Coronary artery (tissue), 2 donors: ENCODE data around the gene ANKRD62.

Source experiments
- DNase-seq: peaks from one replicate; pipeline ENCODE4 v3.0.0-alpha.2; 2017; ENCODE audit warnings: low spot score
- H3K27ac ChIP-seq, 2 donors: fragments of 200-600 bp; sonication (generic); one replicate each; pipeline ENCODE4 v1.5.1; 2016 to 2019
- H3K4me3 ChIP-seq: fragments of 200-600 bp; sonication (generic); 2 replicates; pipeline ENCODE4 v1.5.1; 2016; ENCODE audit warnings: mild to moderate bottlenecking, moderate library complexity
- TF ChIP-seq, protein P1 (sequence below): fragments of 200-600 bp; sonication (generic); IDR thresholded peaks from one replicate; pipeline ENCODE4 v1.5.1; 2019; ENCODE audit warnings: antibody characterized with exemption

Gene ANKRD62

DNA sequence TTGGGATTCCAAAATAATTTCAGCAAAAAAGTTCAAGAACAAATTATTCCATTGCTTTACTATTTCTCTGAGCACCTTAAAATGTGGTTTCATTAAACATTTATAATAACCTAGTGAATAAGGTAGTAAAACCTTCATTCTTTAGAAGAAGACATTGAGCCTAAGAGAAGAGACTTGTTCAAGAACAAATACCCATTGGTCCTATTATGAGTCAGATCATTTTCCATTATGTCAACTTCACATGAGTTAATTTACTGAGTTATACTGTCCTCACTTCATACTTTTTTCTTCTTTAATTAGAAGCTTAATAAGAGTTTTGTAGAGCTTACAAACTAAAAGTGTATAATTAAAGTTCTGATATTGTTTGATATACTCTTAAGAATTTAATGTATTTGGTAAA, 5.5 kb downstream of the ANKRD62 start:
- TF ChIP-seq, protein P1, sequence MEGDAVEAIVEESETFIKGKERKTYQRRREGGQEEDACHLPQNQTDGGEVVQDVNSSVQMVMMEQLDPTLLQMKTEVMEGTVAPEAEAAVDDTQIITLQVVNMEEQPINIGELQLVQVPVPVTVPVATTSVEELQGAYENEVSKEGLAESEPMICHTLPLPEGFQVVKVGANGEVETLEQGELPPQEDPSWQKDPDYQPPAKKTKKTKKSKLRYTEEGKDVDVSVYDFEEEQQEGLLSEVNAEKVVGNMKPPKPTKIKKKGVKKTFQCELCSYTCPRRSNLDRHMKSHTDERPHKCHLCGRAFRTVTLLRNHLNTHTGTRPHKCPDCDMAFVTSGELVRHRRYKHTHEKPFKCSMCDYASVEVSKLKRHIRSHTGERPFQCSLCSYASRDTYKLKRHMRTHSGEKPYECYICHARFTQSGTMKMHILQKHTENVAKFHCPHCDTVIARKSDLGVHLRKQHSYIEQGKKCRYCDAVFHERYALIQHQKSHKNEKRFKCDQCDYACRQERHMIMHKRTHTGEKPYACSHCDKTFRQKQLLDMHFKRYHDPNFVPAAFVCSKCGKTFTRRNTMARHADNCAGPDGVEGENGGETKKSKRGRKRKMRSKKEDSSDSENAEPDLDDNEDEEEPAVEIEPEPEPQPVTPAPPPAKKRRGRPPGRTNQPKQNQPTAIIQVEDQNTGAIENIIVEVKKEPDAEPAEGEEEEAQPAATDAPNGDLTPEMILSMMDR, result no peak
- Histone ChIP-seq H3K4me3 (no peak overlapping the region), H3K27ac (no peak overlapping the region)
- no peak for DNase-seq

DNA sequence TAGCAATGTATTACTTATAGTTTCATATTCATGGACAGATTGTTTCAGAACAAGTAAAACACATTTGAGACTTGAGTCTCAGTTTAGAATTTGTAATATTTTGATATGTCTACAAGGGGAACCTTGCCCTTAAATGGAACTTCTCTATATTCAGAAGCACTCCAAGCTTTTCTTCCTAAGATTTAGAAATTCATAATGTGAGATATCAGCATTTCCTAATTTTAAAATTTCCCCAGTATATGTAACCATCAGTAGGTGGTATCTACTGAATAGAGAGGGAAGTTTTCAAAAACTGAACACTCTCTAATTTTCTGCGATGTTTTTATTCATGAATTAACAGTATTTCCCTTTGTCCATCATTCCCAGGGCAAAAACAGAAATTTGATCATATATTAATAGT, 7.6 kb downstream of the ANKRD62 start:
- H3K27ac ChIP-seq, result no peak overlapping the region
- no peak for DNase-seq
- H3K4me3 ChIP-seq, result no peak overlapping the region
- TF ChIP-seq, protein P1, result no peak

DNA sequence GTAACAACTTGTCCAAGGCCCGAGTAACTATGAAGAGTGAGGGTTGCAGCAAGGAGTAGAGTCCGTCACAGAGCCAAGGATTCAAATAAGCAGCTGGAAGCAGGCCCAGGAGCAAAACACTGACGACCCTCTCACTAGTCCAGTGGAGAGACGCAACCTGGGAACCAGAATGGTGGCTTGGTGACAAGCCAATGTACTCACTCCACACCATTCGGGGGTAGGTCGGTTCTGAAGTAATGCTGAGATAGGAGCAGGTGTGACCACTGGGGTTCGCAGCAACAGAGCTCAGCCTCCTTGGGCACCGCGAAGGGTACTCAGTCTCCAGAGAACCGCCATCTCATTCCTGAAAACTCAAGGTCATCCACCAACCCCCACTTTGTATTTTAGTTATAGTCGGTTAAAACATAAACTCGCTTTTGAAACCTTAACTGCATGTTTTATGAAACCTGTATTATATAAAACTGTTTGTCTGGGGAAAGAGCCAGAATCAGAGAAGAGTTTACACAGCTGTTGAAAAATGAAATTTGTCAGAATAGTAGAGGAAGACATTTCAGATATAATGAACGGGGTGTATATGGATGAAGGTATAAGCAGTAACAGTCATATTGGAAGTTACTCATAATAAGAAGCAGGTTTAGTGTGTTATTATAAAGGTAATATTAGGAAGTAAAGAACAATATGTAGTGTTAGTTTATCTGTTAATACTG, 8.6 kb downstream of the ANKRD62 start:
- TF ChIP-seq, protein P1, result no peak
- no peak for DNase-seq
- Histone ChIP-seq H3K4me3 (no peak overlapping the region), H3K27ac (no peak overlapping the region)

DNA sequence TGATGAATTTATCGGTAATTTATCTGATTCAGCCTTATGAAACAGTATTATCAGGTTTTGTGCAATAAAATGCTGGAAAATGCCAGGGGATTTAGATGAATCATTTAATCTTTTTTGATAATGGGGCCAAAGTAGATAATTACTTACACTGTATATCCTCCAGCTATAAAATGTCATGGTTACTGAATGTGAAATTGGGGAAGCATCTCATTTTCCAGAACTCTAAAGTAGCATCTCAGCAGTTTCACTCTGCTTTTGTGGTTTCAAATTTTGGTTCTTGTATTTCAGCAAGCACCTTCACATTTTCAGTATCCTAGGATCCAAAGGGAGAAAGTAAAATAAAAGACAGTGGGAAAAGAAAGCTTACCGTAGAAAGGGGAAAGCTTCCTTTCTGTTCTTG, 12.8 kb downstream of the ANKRD62 start:
- TF ChIP-seq, protein P1, result no peak
- no peak overlapping the region for H3K27ac ChIP-seq
- DNase-seq, result no peak
- H3K4me3 ChIP-seq, result no peak overlapping the region

DNA sequence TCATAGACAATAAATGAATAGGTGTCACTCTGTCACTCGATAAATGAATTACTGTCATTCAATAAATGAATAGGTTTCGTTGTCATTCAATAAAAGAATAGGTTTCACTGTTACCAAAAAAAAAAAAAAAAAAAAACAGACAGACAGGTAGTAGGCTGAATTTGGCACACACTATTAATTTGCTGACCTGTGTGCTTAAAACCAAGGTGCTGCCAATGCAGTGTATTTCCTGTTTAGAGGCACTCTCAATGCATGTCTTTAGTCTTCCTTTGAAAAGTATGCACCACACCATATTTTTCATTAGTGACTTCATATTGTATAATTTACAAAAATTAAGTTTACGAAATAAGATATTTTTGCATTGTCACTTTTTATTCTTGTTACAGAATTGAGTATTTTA, 16.2 kb downstream of the ANKRD62 start:
- no peak for DNase-seq
- TF ChIP-seq, protein P1, result no peak
- Histone ChIP-seq H3K27ac (no peak overlapping the region), H3K4me3 (no peak overlapping the region)

DNA sequence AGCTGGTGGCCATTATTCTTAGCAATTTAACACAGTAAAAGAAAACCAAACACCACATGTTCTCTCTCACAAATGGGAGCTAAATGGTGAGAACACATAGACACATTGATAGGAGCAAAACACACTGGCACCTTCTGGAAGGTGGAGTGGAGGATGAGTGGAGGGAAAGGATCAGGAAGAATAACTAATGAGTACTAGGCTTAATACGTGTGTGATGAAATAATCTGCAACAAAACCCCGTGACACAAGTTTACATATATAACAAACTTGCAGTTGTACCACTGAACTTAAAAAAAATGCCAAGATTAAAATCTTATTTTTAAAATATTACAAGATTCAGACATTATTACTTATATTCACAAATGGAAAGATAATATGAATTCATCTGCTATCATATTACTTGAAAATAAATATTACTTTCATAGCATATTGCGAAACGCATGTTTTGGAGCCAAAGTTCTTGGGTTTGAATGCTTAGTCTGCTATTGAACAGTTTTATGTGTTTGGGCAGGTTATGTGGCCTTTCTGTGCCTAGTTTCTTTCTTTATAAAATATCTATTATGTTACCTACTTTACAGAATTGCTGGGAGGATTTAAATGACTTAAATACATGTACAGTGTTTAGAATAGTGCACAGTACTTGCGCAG, 20.5 kb downstream of the ANKRD62 start:
- no peak overlapping the region for H3K4me3 ChIP-seq
- DNase-seq, result no peak
- H3K27ac ChIP-seq, result no peak overlapping the region

More for the DNA sequence above, 20.5 kb downstream of the ANKRD62 start:
- TF ChIP-seq, protein P1, result no peak
